Esophagus squamous epithelium (tissue), 4 donors: ENCODE results near the gene TIMM44.

Experiments used
- POLR2A ChIP-seq, 4 donors: fragments of 450-650 bp; IDR thresholded peaks; one replicate each; pipeline ENCODE4 v1.6.1; 2017; ENCODE audit warnings: antibody characterized with exemption in 4 of 4, mild to moderate bottlenecking in 4 of 4, moderate library complexity in 3 of 4
- TF ChIP-seq, protein P1 (sequence below), 6 experiments: fragments of 450-650 bp in 4 of 6; fragments of 200-600 bp in 2 of 6; sonication (generic) in 2 of 6; IDR thresholded peaks; one replicate each; pipeline ENCODE4 v1.5.1; 2016 to 2019; ENCODE audit warnings: antibody characterized with exemption in 6 of 6, mild to moderate bottlenecking in 4 of 6, moderate library complexity in 4 of 6

DNA sequence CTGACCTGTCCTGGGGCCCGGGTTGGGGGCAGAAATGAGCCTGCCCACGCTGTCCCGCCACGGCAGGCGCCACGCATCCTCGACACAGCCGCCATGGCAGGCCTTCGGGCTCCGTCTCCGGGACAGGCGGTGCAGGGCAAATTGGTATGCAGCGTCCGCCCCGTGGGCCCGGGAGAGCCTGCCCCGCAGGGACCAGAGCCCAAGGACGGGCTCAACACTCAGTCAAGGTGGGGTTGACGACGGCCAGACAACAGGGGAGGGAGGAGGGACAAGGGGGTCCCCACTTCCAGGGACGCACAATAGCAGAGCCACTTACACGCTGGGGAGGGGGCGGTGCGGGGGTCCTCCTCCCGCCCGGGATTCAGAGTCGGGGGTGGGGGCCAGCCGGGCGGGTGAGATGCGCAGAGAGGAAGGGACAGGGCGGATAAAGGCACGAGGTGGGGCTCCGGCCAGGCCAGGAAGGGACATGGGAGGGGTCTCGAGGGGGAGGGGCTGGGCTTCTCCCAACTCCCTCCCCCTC, 18.8 kb downstream of the TIMM44 start:
- TF ChIP-seq, protein P1, sequence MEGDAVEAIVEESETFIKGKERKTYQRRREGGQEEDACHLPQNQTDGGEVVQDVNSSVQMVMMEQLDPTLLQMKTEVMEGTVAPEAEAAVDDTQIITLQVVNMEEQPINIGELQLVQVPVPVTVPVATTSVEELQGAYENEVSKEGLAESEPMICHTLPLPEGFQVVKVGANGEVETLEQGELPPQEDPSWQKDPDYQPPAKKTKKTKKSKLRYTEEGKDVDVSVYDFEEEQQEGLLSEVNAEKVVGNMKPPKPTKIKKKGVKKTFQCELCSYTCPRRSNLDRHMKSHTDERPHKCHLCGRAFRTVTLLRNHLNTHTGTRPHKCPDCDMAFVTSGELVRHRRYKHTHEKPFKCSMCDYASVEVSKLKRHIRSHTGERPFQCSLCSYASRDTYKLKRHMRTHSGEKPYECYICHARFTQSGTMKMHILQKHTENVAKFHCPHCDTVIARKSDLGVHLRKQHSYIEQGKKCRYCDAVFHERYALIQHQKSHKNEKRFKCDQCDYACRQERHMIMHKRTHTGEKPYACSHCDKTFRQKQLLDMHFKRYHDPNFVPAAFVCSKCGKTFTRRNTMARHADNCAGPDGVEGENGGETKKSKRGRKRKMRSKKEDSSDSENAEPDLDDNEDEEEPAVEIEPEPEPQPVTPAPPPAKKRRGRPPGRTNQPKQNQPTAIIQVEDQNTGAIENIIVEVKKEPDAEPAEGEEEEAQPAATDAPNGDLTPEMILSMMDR (IDR thresholded peaks at IDR 0.05), result no peak
- no peak for TF ChIP-seq POLR2A (IDR thresholded peaks at IDR 0.05)
